ENCODE results near the gene THY1. TPM values are rescaled to one million over a fixed set of nuclear protein-coding genes. Genes with fewer than 3 reads are reported as not detected.

Gene THY1
- total RNA-seq, 1 donor from 2014 or later, result 1.6 TPM

GRCh38 chr11:119377961-119378667, 44.9 kb downstream of the THY1 start:
- Mint-ChIP-seq H3K36me3 (ENCODE audit: low read depth) (no peaks in the 10 kb centered on the region), H3K27ac (no peak overlapping the region), H3K9me3 (no peaks in the 10 kb centered on the region), H3K4me3 (no peak overlapping the region), H3K4me1 (peaks cover 10% of the 10 kb centered on the region), H3K27me3 (peaks cover 6% of the 10 kb centered on the region)
- no peak for DNase-seq
- intact Hi-C loops (cut with micrococcal nuclease), result no loop called here

DNA sequence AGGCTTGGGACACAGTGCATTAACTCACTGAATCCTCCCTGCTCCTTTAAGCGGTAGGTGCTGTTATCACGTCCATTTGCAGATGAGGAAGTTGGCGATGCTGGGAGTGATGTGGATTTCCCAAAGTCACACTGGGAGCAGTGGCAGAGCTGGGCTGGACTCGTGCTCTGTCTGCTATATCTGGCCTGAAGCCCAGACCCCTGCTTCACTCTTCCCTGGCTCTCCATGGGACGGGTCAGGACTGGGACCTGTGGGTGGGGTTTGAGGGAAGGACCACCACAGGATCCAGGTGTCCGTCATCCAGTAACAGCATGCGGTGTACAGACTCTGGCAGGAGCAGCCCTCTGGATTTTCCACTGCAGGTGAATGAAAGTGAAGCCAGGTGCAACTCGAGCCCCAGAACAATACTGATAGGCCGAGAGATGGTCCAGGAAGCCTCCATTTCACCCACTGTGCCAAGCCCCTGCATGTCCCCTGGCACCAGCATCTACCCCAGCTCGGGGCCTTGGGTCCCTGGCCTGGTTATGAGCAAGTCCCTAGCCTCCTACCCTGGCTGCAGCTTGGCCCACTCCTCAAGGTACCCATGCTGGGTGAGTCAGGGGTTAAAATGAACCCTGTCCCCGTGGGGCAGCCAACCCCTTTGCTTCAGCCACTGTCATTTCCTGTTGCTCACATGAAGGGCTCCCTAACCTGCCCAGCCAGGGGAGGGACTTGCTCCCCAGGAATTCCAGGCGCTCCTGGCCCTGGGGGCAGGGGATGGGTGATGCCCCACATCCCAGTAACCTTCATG, 45.7 kb downstream of the THY1 start:
- no peak for DNase-seq
- Mint-ChIP-seq H3K9me3 (no peaks in the 10 kb centered on the region), H3K27me3 (peaks cover 6% of the 10 kb centered on the region), H3K4me1 (peaks cover 10% of the 10 kb centered on the region), H3K4me3 (no peak overlapping the region), H3K36me3 (ENCODE audit: low read depth) (no peaks in the 10 kb centered on the region), H3K27ac (no peak overlapping the region)
- intact Hi-C loops (cut with micrococcal nuclease), result no loop called here

GRCh38 chr11:119376197-119376847, 46.6 kb downstream of the THY1 start:
- Mint-ChIP-seq H3K9me3 (no peaks in the 10 kb centered on the region), H3K4me3 (no peak overlapping the region), H3K4me1 (peaks cover 5% of the 10 kb centered on the region), H3K27me3 (peaks cover 6% of the 10 kb centered on the region), H3K36me3 (ENCODE audit: low read depth) (no peaks in the 10 kb centered on the region), H3K27ac (peak overlapping the region; percentile 36)
- DNase-seq, result no peak
- intact Hi-C loops (cut with micrococcal nuclease), result no loop called here

GRCh38 chr11:119375337-119376196, 47.4 kb downstream of the THY1 start:
- H3K9me3 Mint-ChIP-seq, result no peaks in the 10 kb centered on the region
- H3K4me1 Mint-ChIP-seq, result no peaks in the 10 kb centered on the region
- no peak overlapping the region for H3K27ac Mint-ChIP-seq
- no peaks in the 10 kb centered on the region for H3K36me3 Mint-ChIP-seq (ENCODE audit: low read depth)
- DNase-seq, result no peak
- intact Hi-C loops (cut with micrococcal nuclease), result no loop called here
- no peak overlapping the region for H3K4me3 Mint-ChIP-seq
- peaks cover 6% of the 10 kb centered on the region for H3K27me3 Mint-ChIP-seq

DNA sequence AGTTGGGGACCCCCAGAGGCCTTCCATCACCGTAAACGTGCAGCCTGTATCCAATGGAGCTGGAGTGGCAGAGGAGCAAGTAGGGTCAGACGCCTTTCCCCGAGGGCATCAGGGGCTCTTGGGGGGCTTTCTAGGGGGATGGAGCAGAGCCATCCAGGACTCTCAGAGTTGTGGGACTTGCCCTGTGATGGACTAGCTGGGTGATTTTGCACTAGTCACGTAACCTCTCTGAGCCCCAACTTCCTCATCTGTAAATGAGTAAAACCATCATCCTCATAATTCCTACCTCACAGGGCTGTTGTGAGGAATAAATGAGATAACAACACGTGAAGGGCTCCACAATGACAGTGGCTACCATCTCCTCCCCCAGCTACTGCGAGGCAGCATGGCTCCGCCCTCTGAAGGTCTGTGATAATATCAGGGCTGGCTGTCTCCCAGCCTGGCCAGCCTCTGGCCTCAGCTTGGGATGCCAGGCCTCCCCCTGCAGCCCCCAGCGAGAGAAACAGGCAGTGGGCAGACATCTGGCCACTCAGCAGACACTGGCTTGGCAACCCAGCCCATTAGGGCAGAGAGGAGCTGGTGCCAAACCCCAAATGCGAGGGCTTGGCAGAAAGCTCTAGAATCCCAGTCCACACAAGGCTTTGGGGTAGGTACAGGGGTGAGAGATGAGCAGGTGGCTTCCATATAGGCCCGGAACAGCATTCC, 48.2 kb downstream of the THY1 start:
- Mint-ChIP-seq H3K27ac (no peak overlapping the region), H3K36me3 (ENCODE audit: low read depth) (no peaks in the 10 kb centered on the region), H3K4me3 (no peak overlapping the region), H3K27me3 (peaks cover 7% of the 10 kb centered on the region), H3K4me1 (no peaks in the 10 kb centered on the region), H3K9me3 (no peaks in the 10 kb centered on the region)
- no peak for DNase-seq
- intact Hi-C loops (cut with micrococcal nuclease), result loop anchor here (1.0 kb wide), 1 partner anchor 18 kb away; no protein-coding TSS in a partner anchor

GRCh38 chr11:119373921-119374631, 48.9 kb downstream of the THY1 start:
- H3K4me1 Mint-ChIP-seq, result no peaks in the 10 kb centered on the region
- no peak overlapping the region for H3K27ac Mint-ChIP-seq
- peak; percentile 83 for DNase-seq
- H3K9me3 Mint-ChIP-seq, result no peaks in the 10 kb centered on the region
- peaks cover 8% of the 10 kb centered on the region for H3K27me3 Mint-ChIP-seq
- H3K36me3 Mint-ChIP-seq (ENCODE audit: low read depth), result no peaks in the 10 kb centered on the region
- no peak overlapping the region for H3K4me3 Mint-ChIP-seq
- intact Hi-C loops (cut with micrococcal nuclease), result loop anchor here (1.0 kb wide), 1 partner anchor 18 kb away; no protein-coding TSS in a partner anchor

DNA sequence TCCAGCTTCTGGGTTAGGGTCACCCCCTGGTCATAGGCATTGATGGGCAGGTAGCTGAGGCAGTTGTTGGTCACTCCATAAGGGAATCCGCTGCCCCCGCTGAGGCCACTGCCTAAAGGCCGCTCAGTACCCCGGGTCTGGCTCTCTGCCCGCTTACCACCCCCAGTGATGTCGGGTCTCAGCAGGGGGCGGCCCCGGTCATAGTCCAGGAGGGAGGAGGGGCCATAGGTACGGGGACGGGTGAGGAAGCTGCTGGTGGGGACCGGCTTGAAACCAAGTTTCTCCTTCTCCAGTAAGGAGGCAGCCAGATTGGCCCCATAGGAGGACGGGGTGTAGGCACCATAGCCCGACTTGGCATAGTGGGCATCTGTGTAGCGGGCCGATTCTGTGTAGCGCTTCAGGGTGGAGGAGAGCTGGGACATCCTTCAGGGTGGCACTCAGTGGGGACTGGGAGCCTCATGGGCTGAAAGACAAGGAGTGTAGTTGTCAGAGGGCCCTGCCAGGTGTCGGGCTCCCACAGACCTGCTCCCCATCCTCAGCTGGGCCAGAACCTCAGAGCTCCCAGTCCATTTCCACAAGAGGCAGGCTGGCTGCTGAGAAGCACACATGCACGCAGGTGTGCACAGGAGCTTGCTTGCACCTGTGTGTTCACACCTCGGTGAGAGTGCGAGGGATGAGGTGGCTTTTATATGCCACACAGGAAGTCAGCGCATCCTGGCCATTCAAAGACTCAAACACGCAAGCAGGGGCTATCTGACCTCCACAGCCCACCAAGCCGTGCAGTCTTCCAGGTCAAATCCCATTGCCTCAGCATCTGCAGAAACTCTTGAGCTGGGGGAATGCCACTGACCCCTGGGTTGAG, 49.7 kb downstream of the THY1 start:
- H3K9me3 Mint-ChIP-seq, result no peaks in the 10 kb centered on the region
- no peaks in the 10 kb centered on the region for H3K36me3 Mint-ChIP-seq (ENCODE audit: low read depth)
- peaks cover 7% of the 10 kb centered on the region for H3K27me3 Mint-ChIP-seq
- H3K4me3 Mint-ChIP-seq, result no peak overlapping the region
- intact Hi-C loops (cut with micrococcal nuclease), result no loop called here
- no peak for DNase-seq
- no peak overlapping the region for H3K27ac Mint-ChIP-seq
- no peaks in the 10 kb centered on the region for H3K4me1 Mint-ChIP-seq

DNA sequence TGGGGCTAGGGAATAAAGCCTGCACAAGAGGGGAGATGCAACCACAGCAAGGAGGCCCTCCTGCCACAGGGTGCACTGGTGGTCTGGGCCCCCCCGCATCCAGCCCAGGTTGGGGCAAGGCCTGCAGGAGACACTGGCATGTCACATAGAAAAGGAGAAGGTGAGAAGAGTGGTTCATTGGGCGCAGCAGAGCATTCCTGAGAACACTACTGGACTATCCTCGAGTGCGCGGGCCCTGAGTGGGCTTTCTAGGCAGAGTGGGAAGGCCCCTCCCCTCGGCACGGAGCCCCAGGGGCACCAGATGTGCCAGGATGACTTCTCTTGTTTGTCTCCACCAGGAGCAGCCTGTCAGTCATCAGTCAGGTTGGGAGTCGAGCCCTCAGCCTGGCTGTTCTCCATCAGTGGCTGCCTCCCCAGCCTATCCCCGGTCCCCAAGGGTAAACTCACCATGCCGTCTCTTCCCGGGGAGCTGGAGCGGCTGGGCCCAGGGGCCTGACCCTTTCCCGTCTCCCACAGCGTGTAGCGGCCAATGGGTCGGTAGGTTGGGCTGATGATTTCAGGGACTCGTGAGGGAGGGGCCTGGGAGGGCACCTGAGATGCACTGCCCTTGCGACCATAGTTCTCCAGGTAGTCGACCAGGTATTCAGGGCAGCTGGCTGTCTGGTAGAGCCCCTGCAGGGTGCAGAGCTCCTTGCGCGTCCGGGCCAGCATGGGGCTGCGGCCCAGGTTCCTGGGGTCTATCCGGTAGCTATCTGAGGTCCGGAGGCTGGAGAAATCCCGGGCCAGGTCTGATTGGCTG, 50.5 kb downstream of the THY1 start:
- no peaks in the 10 kb centered on the region for H3K36me3 Mint-ChIP-seq (ENCODE audit: low read depth)
- H3K27me3 Mint-ChIP-seq, result peaks cover 7% of the 10 kb centered on the region
- H3K9me3 Mint-ChIP-seq, result no peaks in the 10 kb centered on the region
- no peak overlapping the region for H3K4me3 Mint-ChIP-seq
- H3K27ac Mint-ChIP-seq, result no peak overlapping the region
- no peak for DNase-seq
- H3K4me1 Mint-ChIP-seq, result no peaks in the 10 kb centered on the region
- intact Hi-C loops (cut with micrococcal nuclease), result no loop called here

DNA sequence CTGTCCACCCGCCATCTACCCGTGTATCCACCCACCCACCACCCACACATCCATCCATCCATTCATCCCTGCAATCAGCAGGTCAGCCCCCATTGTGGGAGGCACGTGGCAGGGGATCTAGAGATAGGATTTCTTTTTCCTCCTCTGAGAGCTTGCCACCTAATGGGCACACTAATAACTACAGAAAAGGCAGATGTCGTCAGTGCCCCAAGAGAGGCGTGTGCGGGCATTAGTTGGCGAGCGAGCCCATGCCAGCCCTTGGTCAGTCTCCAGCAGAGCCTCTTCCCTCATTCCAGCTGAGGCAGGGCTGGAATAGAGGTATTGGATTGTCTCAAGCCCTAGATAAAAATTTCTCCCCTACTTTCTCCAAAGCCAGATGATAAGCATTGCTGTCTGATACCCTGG, 51.2 kb downstream of the THY1 start:
- no peak overlapping the region for H3K27ac Mint-ChIP-seq
- no peaks in the 10 kb centered on the region for H3K9me3 Mint-ChIP-seq
- no peaks in the 10 kb centered on the region for H3K36me3 Mint-ChIP-seq (ENCODE audit: low read depth)
- peaks cover 8% of the 10 kb centered on the region for H3K27me3 Mint-ChIP-seq
- intact Hi-C loops (cut with micrococcal nuclease), result no loop called here
- H3K4me1 Mint-ChIP-seq, result no peaks in the 10 kb centered on the region
- DNase-seq, result no peak
- no peak overlapping the region for H3K4me3 Mint-ChIP-seq

DNA sequence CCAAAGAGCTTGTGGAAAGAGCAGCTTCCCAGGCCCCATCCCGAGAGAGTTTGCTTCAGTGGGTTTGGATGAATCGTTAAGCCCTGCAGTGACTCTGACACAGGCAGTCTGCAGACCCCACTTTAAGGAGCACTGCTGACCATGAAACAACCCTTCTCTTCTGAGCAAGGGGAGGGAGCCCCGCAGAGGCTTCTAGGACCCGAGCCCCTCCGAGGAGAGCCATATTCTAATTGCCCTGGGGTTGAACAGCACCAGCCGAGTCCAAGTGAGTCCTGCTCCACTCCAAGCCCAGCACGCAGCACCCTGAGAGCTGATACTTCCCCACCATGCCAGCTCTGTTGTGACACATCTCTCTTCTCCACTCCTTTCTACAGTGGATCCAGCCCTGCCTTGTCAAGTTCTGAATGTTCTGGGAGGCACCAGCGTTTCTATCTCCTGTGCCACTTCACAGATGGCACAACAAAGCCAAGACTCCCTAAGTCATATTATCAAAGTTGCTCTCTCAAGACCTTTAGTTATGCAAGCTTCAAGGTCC, 51.8 kb downstream of the THY1 start:
- H3K27me3 Mint-ChIP-seq, result peaks cover 12% of the 10 kb centered on the region
- no peaks in the 10 kb centered on the region for H3K36me3 Mint-ChIP-seq (ENCODE audit: low read depth)
- intact Hi-C loops (cut with micrococcal nuclease), result no loop called here
- no peaks in the 10 kb centered on the region for H3K4me1 Mint-ChIP-seq
- H3K9me3 Mint-ChIP-seq, result no peaks in the 10 kb centered on the region
- no peak overlapping the region for H3K27ac Mint-ChIP-seq
- no peak overlapping the region for H3K4me3 Mint-ChIP-seq
- DNase-seq, result no peak

- no peak overlapping the region for H3K4me3 Mint-ChIP-seq
- no peaks in the 10 kb centered on the region for H3K4me1 Mint-ChIP-seq
- H3K27me3 Mint-ChIP-seq, result peaks cover 13% of the 10 kb centered on the region
- H3K27ac Mint-ChIP-seq, result no peak overlapping the region
- no peak for DNase-seq
- intact Hi-C loops (cut with micrococcal nuclease), result no loop called here
- H3K36me3 Mint-ChIP-seq (ENCODE audit: low read depth), result no peaks in the 10 kb centered on the region
- H3K9me3 Mint-ChIP-seq, result no peaks in the 10 kb centered on the region
Observed at GRCh38 chr11:119370486-119371046, 52.4 kb downstream of the THY1 start.

Measured in activated CD4-positive, alpha-beta T cell treated with anti-CD3 and anti-CD28 coated beads, Interleukin-2, amount 10 ng/mL, durations not matched to agents 24 days and 14 days (primary cell).